Transverse colon (tissue), 4 donors: ENCODE measurements around the gene RTF1. TPM values are rescaled to one million over a fixed set of nuclear protein-coding genes. Genes with fewer than 3 reads are reported as not detected.

Experiments
- DNase-seq: peaks from one replicate; pipeline ENCODE4 v3.0.0-alpha.2; 2019
- H3K27ac ChIP-seq, 4 donors: fragments of 200-600 bp; sonication (generic); 2 replicates each; pipeline ENCODE4 v1.5.1; 2016 to 2018; ENCODE audit warnings: inconsistent platforms in 4 of 4
- H3K27me3 ChIP-seq: fragments of 200-600 bp; sonication (generic); 2 replicates; pipeline ENCODE4 v1.5.1; 2017; ENCODE audit warnings: inconsistent platforms
- H3K36me3 ChIP-seq, 4 donors: fragments of 200-600 bp; sonication (generic); 2 replicates each; pipeline ENCODE4 v1.5.1; 2017 to 2019; ENCODE audit warnings: inconsistent platforms in 4 of 4
- H3K4me1 ChIP-seq, 4 donors: fragments of 200-600 bp; sonication (generic); 2 replicates each; pipeline ENCODE4 v1.5.1; 2017 to 2020; ENCODE audit warnings: inconsistent platforms in 4 of 4
- H3K4me3 ChIP-seq, 4 donors: fragments of 200-600 bp; sonication (generic); 1 replicate in 1 of 4; 2 replicates in 3 of 4; pipeline versions ENCODE4 v1.5.1 to v1.6.1; 2017 to 2019; ENCODE audit warnings: inconsistent platforms in 4 of 4
- H3K9me3 ChIP-seq, 2 donors: fragments of 200-600 bp; sonication (generic); 2 replicates each; pipeline ENCODE4 v1.5.1; 2017 to 2019; ENCODE audit warnings: inconsistent platforms in 2 of 2
- CTCF ChIP-seq, 5 experiments: fragments of 200-600 bp in 3 of 5; fragments of 450-650 bp in 2 of 5; sonication (generic) in 3 of 5; IDR thresholded peaks; 1 replicate in 2 of 5; 2 replicates in 3 of 5; pipeline ENCODE4 v1.5.1; 2016 to 2017; ENCODE audit warnings: antibody characterized with exemption in 5 of 5, inconsistent platforms in 3 of 5, mild to moderate bottlenecking in 2 of 5, moderate library complexity in 1 of 5
- EP300 ChIP-seq: sonication (generic); formaldehyde crosslinking; IDR thresholded peaks from one replicate; pipeline ENCODE4 v1.6.1; 2017; ENCODE audit warnings: antibody characterized with exemption, low read depth
- POLR2A ChIP-seq: fragments of 450-650 bp; IDR thresholded peaks from one replicate; pipeline ENCODE4 v1.6.1; 2016; ENCODE audit warnings: antibody characterized with exemption, mild to moderate bottlenecking, moderate library complexity
- POLR2AphosphoS5 ChIP-seq, 3 donors: sonication (generic); formaldehyde crosslinking; IDR thresholded peaks; one replicate each; pipeline ENCODE4 v1.6.1; 2016; ENCODE audit warnings: antibody characterized with exemption in 3 of 3
- WGBS, 2 donors: methylation state at CpG; one replicate each; pipeline ENCODE4 v1.1.5; 2018; ENCODE audit warnings: low coverage in 1 of 2; 5-methylcytosine and 5-hydroxymethylcytosine counted together
- in situ Hi-C, 4 donors: fragments of 200-750 bp; cut with MboI; loops; one replicate each; pipeline versions ENCODE4 v1.15.0 to v1.15.1; 2017; ENCODE audit warnings: low sequenced_read_pairs in 3 of 4, low pct_ligation_motif_present in 1 of 4, low pct_unique_long_range_greater_than_20kb in 1 of 4
- intact Hi-C: fragments of 100-400 bp; cut with DNase I; formaldehyde crosslinking; loops from one replicate; pipeline ENCODE4 v1.15.1; 2023; ENCODE audit warnings: low total_unique reads
- total RNA-seq, 4 donors: library from RNA; depleted of rRNA; stranded (reverse); fragments of >200 nt; gene quantifications; one replicate each; pipeline ENCODE4 v1.1.0, GENCODE V29; 2016

RTF1 gene
- total RNA-seq, 4 donors from 2014 or later = 10.7 to 23.2 (median 17.6) TPM

- H3K36me3 ChIP-seq = peaks cover 0 to 50% (median 24%) of the 10 kb centered on the region in 4 donors
- peaks cover 0 to 33% (median 19%) of the 10 kb centered on the region in 4 donors for H3K4me1 ChIP-seq
- intact Hi-C loops = no loop called here
- no peak for TF ChIP-seq EP300
- no peak for TF ChIP-seq POLR2A
- no peak for TF ChIP-seq POLR2AphosphoS5 (IDR thresholded peaks at IDR 0.05)
- TF ChIP-seq CTCF (IDR thresholded peaks at IDR 0.05) = no peak
- no peak overlapping the region for H3K27ac ChIP-seq
- no peak for DNase-seq
- H3K27me3 ChIP-seq = no peaks in the 10 kb centered on the region
- in situ Hi-C loops = no loop called here
- no peaks in the 10 kb centered on the region for H3K9me3 ChIP-seq
- 96 to 99% methylated on average over 7 to 12 of the region's 12 CpGs for WGBS, 2 donors
- H3K4me3 ChIP-seq = no peak overlapping the region
Observed at GRCh38 chr15:41480396-41481140, 63.7 kb downstream of the RTF1 start.

GRCh38 chr15:41482110-41482877, 65.4 kb downstream of the RTF1 start:
- Histone ChIP-seq H3K9me3 (no peaks in the 10 kb centered on the region), H3K4me1 (peaks cover 0 to 33% (median 19%) of the 10 kb centered on the region in 4 donors), H3K36me3 (peaks cover 0 to 33% (median 15%) of the 10 kb centered on the region in 4 donors), H3K27ac (peak overlapping the region; percentile 52 to 74 (median 69)), H3K27me3 (no peaks in the 10 kb centered on the region), H3K4me3 (no peak overlapping the region)
- TF ChIP-seq POLR2AphosphoS5 (IDR thresholded peaks at IDR 0.05) (peak in 1 of 3 donors; percentile 66), EP300 (no peak)
- in situ Hi-C loops = no loop called here
- intact Hi-C loops = no loop called here
- 41 to 63% methylated on average over 9 of the region's 9 CpGs for WGBS, 2 donors
- DNase-seq = no peak

- Histone ChIP-seq H3K4me3 (no peak overlapping the region), H3K27ac (peak overlapping the region; percentile 52 to 74 (median 69))
- in situ Hi-C loops = no loop called here
Observed at GRCh38 chr15:41483115-41483514, 66.2 kb downstream of the RTF1 start.

GRCh38 chr15:41483519-41483918, 66.6 kb downstream of the RTF1 start:
- in situ Hi-C loops = no loop called here
- Histone ChIP-seq H3K4me1 (peaks cover 0 to 33% (median 19%) of the 10 kb centered on the region in 4 donors), H3K27ac (peak overlapping the region; percentile 52 to 74 (median 69)), H3K27me3 (no peaks in the 10 kb centered on the region), H3K9me3 (no peaks in the 10 kb centered on the region), H3K4me3 (no peak overlapping the region), H3K36me3 (peaks cover 0 to 22% (median 10%) of the 10 kb centered on the region in 4 donors)
- intact Hi-C loops = no loop called here
- WGBS, 2 donors = 74% methylated on average over 2 of the region's 2 CpGs; no CpG with 5 or more reads in 1 of the 2 donors
- no peak for TF ChIP-seq POLR2A
- TF ChIP-seq EP300 = no peak
- no peak for TF ChIP-seq POLR2AphosphoS5 (IDR thresholded peaks at IDR 0.05)
- TF ChIP-seq CTCF (IDR thresholded peaks at IDR 0.05) = no peak
- DNase-seq = no peak

More at GRCh38 chr15:41483115-41483514, 66.2 kb downstream of the RTF1 start:
- H3K9me3 ChIP-seq = no peaks in the 10 kb centered on the region
- TF ChIP-seq EP300 = no peak
- TF ChIP-seq POLR2A = no peak
- no peak for TF ChIP-seq POLR2AphosphoS5 (IDR thresholded peaks at IDR 0.05)
- TF ChIP-seq CTCF (IDR thresholded peaks at IDR 0.05) = no peak
- H3K27me3 ChIP-seq = no peaks in the 10 kb centered on the region
- H3K4me1 ChIP-seq = peaks cover 0 to 33% (median 19%) of the 10 kb centered on the region in 4 donors
- no peak for DNase-seq
- peaks cover 0 to 26% (median 11%) of the 10 kb centered on the region in 4 donors for H3K36me3 ChIP-seq
- intact Hi-C loops = no loop called here
